H1 (cell line): ENCODE measurements around the gene SNED1. TPM values are rescaled to one million over a fixed set of nuclear protein-coding genes. Genes with fewer than 3 reads are reported as not detected.

Experiments used
- CTCF ChIA-PET: fragments of 300-600 bp; sonication (Branson Sonifier 250); formaldehyde crosslinking; loops from one replicate; lab custom pipeline; 2021; ENCODE audit not compliant: partially characterized antibody; lab: Charles Lee
- POLR2A ChIA-PET: fragments of 300-600 bp; sonication (Branson Sonifier 250); formaldehyde crosslinking; loops from one replicate; lab custom pipeline; 2021; ENCODE audit warnings: inconsistent platforms; ENCODE audit not compliant: partially characterized antibody; lab: Charles Lee
- DNase-seq, 2 experiments: peaks; one replicate each; pipeline versions ENCODE4 v3.0.0 to v3.0.0-alpha.2; 2010 to 2022; ENCODE audit warnings: low spot score in 2 of 2, low read depth in 1 of 2, mixed read lengths in 1 of 2
- FAIRE-seq: peaks from 2 replicates; lab custom pipeline; 2011; peaks lifted over from hg19 to GRCh38; lab: Jason Lieb, UNC
- H2AFZ ChIP-seq: 2 replicates; pipeline ENCODE4 v1.8.1; 2012; ENCODE audit warnings: low read length, inconsistent platforms
- H2AK5ac ChIP-seq: 2 replicates; pipeline ENCODE4 v1.6.1; 2013; ENCODE audit warnings: low read depth, low read length
- H2BK120ac ChIP-seq: replicated peaks from 2 replicates; pipeline ENCODE3; 2013; ENCODE audit warnings: low read depth, low read length, inconsistent platforms
- H2BK12ac ChIP-seq: 2 replicates; pipeline ENCODE4 v1.6.1; 2013; ENCODE audit warnings: low read depth, low read length
- H2BK15ac ChIP-seq: 2 replicates; pipeline ENCODE4 v1.6.1; 2013; ENCODE audit warnings: low read length
- H2BK20ac ChIP-seq: 2 replicates; pipeline ENCODE4 v1.6.1; 2013; ENCODE audit warnings: low read length
- H2BK5ac ChIP-seq: 2 replicates; pipeline ENCODE4 v1.6.1; 2013; ENCODE audit warnings: low read depth, low read length
- H3K14ac ChIP-seq: 2 replicates; pipeline ENCODE4 v1.6.1; 2013; ENCODE audit warnings: inconsistent platforms; ENCODE audit not compliant: insufficient read length
- H3K18ac ChIP-seq: 2 replicates; pipeline ENCODE4 v1.6.1; 2013; ENCODE audit warnings: low read length; ENCODE audit errors: extremely low read depth
- H3K23ac ChIP-seq: 2 replicates; pipeline ENCODE4 v1.6.1; 2013; ENCODE audit warnings: inconsistent platforms; ENCODE audit not compliant: insufficient read length
- H3K23me2 ChIP-seq: 2 replicates; pipeline ENCODE4 v1.6.1; 2013; ENCODE audit warnings: low read depth, low read length
- H3K27ac ChIP-seq: 2 replicates; pipeline ENCODE4 v1.6.1; 2011; ENCODE audit warnings: low read depth, low read length, inconsistent platforms
- H3K27me3 ChIP-seq, 4 experiments: replicated peaks in 1 of 4; 1 replicate in 1 of 4; 2 replicates in 3 of 4; pipeline versions ENCODE4 v1.6.1 to v1.8.1; 2011 to 2013; ENCODE audit warnings: low read length in 3 of 4, mild to moderate bottlenecking in 3 of 4, inconsistent platforms in 2 of 4, mixed read lengths in 2 of 4, moderate library complexity in 1 of 4; ENCODE audit not compliant: control insufficient read depth in 3 of 4, insufficient read depth in 3 of 4; ENCODE audit errors: extremely low read depth in 1 of 4
- H3K36me3 ChIP-seq, 4 experiments: 2 replicates each; pipeline versions ENCODE4 v1.6.1 to v1.8.1; 2011 to 2013; ENCODE audit warnings: mild to moderate bottlenecking in 4 of 4, low read length in 3 of 4, moderate library complexity in 2 of 4, control low read depth in 1 of 4, inconsistent platforms in 1 of 4; ENCODE audit not compliant: insufficient read depth in 4 of 4, control insufficient read depth in 2 of 4
- H3K4ac ChIP-seq: replicated peaks from 2 replicates; pipeline ENCODE3; 2013; ENCODE audit warnings: low read length, low read depth, mixed read lengths, inconsistent platforms; ENCODE audit not compliant: insufficient read length
- H3K4me1 ChIP-seq, 4 experiments: replicated peaks in 1 of 4; 1 replicate in 1 of 4; 2 replicates in 3 of 4; pipeline versions ENCODE4 v1.6.1 to v1.8.1; 2011 to 2013; ENCODE audit warnings: low read length in 3 of 4, inconsistent platforms in 2 of 4, mixed read lengths in 1 of 4; ENCODE audit not compliant: insufficient read depth in 4 of 4, control insufficient read depth in 3 of 4
- H3K4me2 ChIP-seq, 2 experiments: 2 replicates each; pipeline versions ENCODE4 v1.6.1 to v1.8.1; 2011 to 2013; ENCODE audit warnings: low read depth in 2 of 2, low read length in 2 of 2, control low read depth in 1 of 2, inconsistent platforms in 1 of 2, mild to moderate bottlenecking in 1 of 2; ENCODE audit not compliant: insufficient read depth in 1 of 2
- H3K4me3 ChIP-seq, 4 experiments: fragments of 200-600, 300-600 bp in 1 of 4; sonication (generic), shearing (Covaris generic), sonication (Bioruptor Twin) in 1 of 4; 2 replicates each; pipeline versions ENCODE4 v1.5.1 to v1.8.1; 2011 to 2016; ENCODE audit warnings: low read length in 4 of 4, low read depth in 3 of 4, control low read depth in 2 of 4, inconsistent platforms in 2 of 4, mild to moderate bottlenecking in 2 of 4, mixed read lengths in 1 of 4, moderate library complexity in 1 of 4; ENCODE audit not compliant: insufficient read depth in 2 of 4; ENCODE audit errors: extremely low read depth in 1 of 4
- H3K56ac ChIP-seq: replicated peaks from 2 replicates; pipeline ENCODE3; 2013; ENCODE audit warnings: low read depth, mild to moderate bottlenecking, mixed read lengths, low read length, inconsistent platforms; ENCODE audit not compliant: insufficient read length
- H3K79me1 ChIP-seq: 2 replicates; pipeline ENCODE4 v1.6.1; 2013; ENCODE audit warnings: low read depth, low read length, control low read depth
- H3K79me2 ChIP-seq, 2 experiments: 2 replicates each; pipeline versions ENCODE4 v1.6.1 to v1.8.1; 2012 to 2013; ENCODE audit warnings: low read length in 2 of 2, mild to moderate bottlenecking in 2 of 2, inconsistent platforms in 1 of 2; ENCODE audit not compliant: insufficient read depth in 2 of 2, control insufficient read depth in 1 of 2
- H3K9ac ChIP-seq, 4 experiments: replicated peaks in 1 of 4; 1 replicate in 1 of 4; 2 replicates in 3 of 4; pipeline versions ENCODE4 v1.6.1 to v1.8.1; 2011 to 2013; ENCODE audit warnings: low read depth in 3 of 4, low read length in 3 of 4, control low read depth in 2 of 4, mild to moderate bottlenecking in 2 of 4, moderate library complexity in 2 of 4, inconsistent platforms in 1 of 4; ENCODE audit errors: extremely low read depth in 1 of 4
- H3K9me3 ChIP-seq, 2 experiments: 2 replicates each; pipeline versions ENCODE4 v1.6.1 to v1.8.1; 2012 to 2013; ENCODE audit warnings: mild to moderate bottlenecking in 2 of 2, moderate library complexity in 2 of 2, control low read depth in 1 of 2, inconsistent platforms in 1 of 2, low read depth in 1 of 2, low read length in 1 of 2, mixed read lengths in 1 of 2; ENCODE audit not compliant: insufficient read depth in 2 of 2
- H4K20me1 ChIP-seq, 2 experiments: replicated peaks in 1 of 2; 2 replicates each; pipeline versions ENCODE3 to v1.8.1; 2011 to 2013; ENCODE audit warnings: inconsistent platforms in 2 of 2, low read length in 2 of 2, mild to moderate bottlenecking in 1 of 2; ENCODE audit not compliant: insufficient read depth in 2 of 2, control insufficient read depth in 1 of 2
- H4K5ac ChIP-seq: 2 replicates; pipeline ENCODE4 v1.6.1; 2013; ENCODE audit warnings: low read length, low read depth, mixed read lengths, inconsistent platforms; ENCODE audit not compliant: insufficient read length
- H4K8ac ChIP-seq: 2 replicates; pipeline ENCODE4 v1.8.0; 2013; ENCODE audit warnings: mild to moderate bottlenecking, moderate library complexity, low read length, inconsistent platforms; ENCODE audit not compliant: insufficient read depth; ENCODE audit errors: extremely low read depth
- H4K91ac ChIP-seq: replicated peaks from 2 replicates; pipeline ENCODE3; 2013; ENCODE audit warnings: low read length, mixed read lengths, inconsistent platforms; ENCODE audit not compliant: insufficient read length
- ATF2 ChIP-seq: IDR thresholded peaks from 2 replicates; pipeline ENCODE4 v1.6.1; 2012; ENCODE audit warnings: low read length, inconsistent platforms
- EGR1 ChIP-seq: IDR thresholded peaks from 2 replicates; pipeline ENCODE4 v1.6.1; 2011; ENCODE audit warnings: low read depth, low read length, borderline replicate concordance
- KDM1A ChIP-seq: fragments of 200-600, 300-600 bp; sonication (generic); IDR thresholded peaks from 2 replicates; pipeline ENCODE4 v1.7.1; 2016; ENCODE audit warnings: mild to moderate bottlenecking, low read length, borderline replicate concordance
- MAX ChIP-seq: IDR thresholded peaks from 2 replicates; pipeline ENCODE4 v1.6.1; 2012; ENCODE audit warnings: inconsistent platforms
- PHF8 ChIP-seq: fragments of 200-600 bp; sonication (generic); conservative IDR thresholded peaks from 2 replicates; pipeline ENCODE4 v1.7.1; 2012; ENCODE audit warnings: low read depth, mild to moderate bottlenecking, inconsistent platforms, low read length, moderate library complexity
- POU5F1 ChIP-seq: IDR thresholded peaks from 2 replicates; pipeline ENCODE4 v1.6.1; 2011; ENCODE audit warnings: low read depth, mild to moderate bottlenecking, low read length, moderate library complexity
- SIRT6 ChIP-seq: IDR thresholded peaks from one replicate; pipeline ENCODE4 v1.7.1; 2012; ENCODE audit warnings: low read length, inconsistent platforms
- SP4 ChIP-seq: IDR thresholded peaks from 2 replicates; pipeline ENCODE4 v1.6.1; 2012; ENCODE audit warnings: low read length, inconsistent platforms
- SUZ12 ChIP-seq: fragments of 200-600 bp; sonication (generic); IDR thresholded peaks from 2 replicates; pipeline ENCODE4 v1.6.1; 2012; ENCODE audit warnings: mild to moderate bottlenecking, inconsistent platforms, low read length, moderate library complexity, mixed read lengths
- TAF7 ChIP-seq: optimal IDR thresholded peaks from 2 replicates; pipeline ENCODE3; 2011; ENCODE audit warnings: low read depth, mild to moderate bottlenecking, inconsistent platforms, low read length, moderate library complexity, borderline replicate concordance
- TBP ChIP-seq: IDR thresholded peaks from 2 replicates; pipeline ENCODE4 v1.6.1; 2011; ENCODE audit warnings: low read depth, low read length, improper control_type of control experiment
- TCF12 ChIP-seq: IDR thresholded peaks from 2 replicates; pipeline ENCODE4 v1.6.1; 2011; ENCODE audit warnings: low read depth, mild to moderate bottlenecking, low read length
- ZNF274 ChIP-seq: IDR thresholded peaks from 2 replicates; pipeline ENCODE4 v1.7.0; 2012; ENCODE audit warnings: low read length, borderline replicate concordance; ENCODE audit errors: extremely low read depth
- WGBS, 2 experiments: shearing (Covaris generic) in 1 of 2; methylation state at CpG; one replicate each; pipeline versions ENCODE4 v1.1.6 to v1.1.7; 2013 to 2015; ENCODE audit warnings: low lambda C conversion rate in 2 of 2, mixed read lengths in 2 of 2, inconsistent platforms in 1 of 2, low coverage in 1 of 2, missing lambda C conversion rate in 1 of 2; ENCODE audit not compliant: insufficient replicate concordance in 2 of 2, insufficient coverage in 1 of 2, insufficient read length in 1 of 2; ENCODE audit errors: extremely low coverage in 1 of 2, missing lambda C conversion rate in 1 of 2; 5-methylcytosine and 5-hydroxymethylcytosine counted together
- polyA plus RNA-seq, 7 experiments: library from polyadenylated mRNA; depleted of rRNA in 3 of 7; stranded (reverse) in 5 of 7; unstranded in 2 of 7; fragments of >200 nt in 5 of 7; fragments of 200-250 nt in 2 of 7; gene quantifications; 1 replicate in 5 of 7; 2 replicates in 1 of 7; 4 replicates in 1 of 7; pipeline versions ENCODE4 v1.2.1 to v1.2.3, GENCODE V29; 2011 to 2013; ENCODE audit warnings: missing spikeins in 2 of 7, mixed read lengths in 2 of 7
- total RNA-seq: library from RNA; stranded (reverse); fragmentation: NEBNext Ultra II Directional; extraction: Animal tissue kit (Norgen Biotek cat#: 25700); gene quantifications from 2 replicates; pipeline ENCODE4 v1.2.1, GENCODE V29; 2021

The SNED1 gene
- total and polyA plus RNA-seq, 2 of the 8 experiments (the other 6 are each of a cell fraction or from before 2014, with no cell fraction given): 1.9 TPM

GRCh38 chr2:241130316-241130715, 131.9 kb downstream of the SNED1 start:
- Histone ChIP-seq H2AK5ac (no peak overlapping the region), H4K8ac (no peak overlapping the region), H3K9ac (no peak overlapping the region), H3K9me3 (no peaks in the 10 kb centered on the region), H3K4me1 (no peaks in the 10 kb centered on the region), H2BK120ac (no peak overlapping the region), H3K23me2 (no peaks in the 10 kb centered on the region), H3K56ac (no peak overlapping the region), H3K27me3 (no peaks in the 10 kb centered on the region), H2BK12ac (no peak overlapping the region), H2BK15ac (no peak overlapping the region), H3K4me3 (no peak overlapping the region), H3K18ac (no peak overlapping the region), H3K23ac (no peak overlapping the region), H3K4me2 (no peak overlapping the region), H3K79me1 (no peaks in the 10 kb centered on the region; the same call in 1 of the 2 replicates), H4K20me1 (peaks cover 0 to 3% of the 10 kb centered on the region in 2 experiments), H4K91ac (no peak overlapping the region), H2BK5ac (no peak overlapping the region), H2BK20ac (no peak overlapping the region), H3K27ac (no peak overlapping the region), H3K79me2 (no peaks in the 10 kb centered on the region), H3K36me3 (peaks cover 6 to 16% (median 15%) of the 10 kb centered on the region in 4 experiments; a peak in 6 of 8 replicates), H2AFZ (no peak overlapping the region), H3K14ac (no peak overlapping the region), H3K4ac (no peak overlapping the region), H4K5ac (no peak overlapping the region)
- DNase-seq: no peak
- WGBS, 2 experiments: 93% methylated on average over 16 of the region's 16 CpGs; no CpG with 5 or more reads in 1 of the 2 experiments
- ChIA-PET POLR2A (no interaction called here), CTCF (interaction anchor here (1.2 kb wide), 1 partner anchor 52 kb away, joined by 4 read pairs; no protein-coding TSS in a partner anchor)
- FAIRE-seq: no peak
- no peak for TF ChIP-seq TBP
- TF ChIP-seq SP4: no peak
- TF ChIP-seq MAX: no peak
- TF ChIP-seq ATF2: no peak
- no peak for TF ChIP-seq PHF8
- no peak for TF ChIP-seq POU5F1
- no peak for TF ChIP-seq KDM1A
- no peak for TF ChIP-seq TAF7
- TF ChIP-seq TCF12: no peak
- TF ChIP-seq ZNF274: no peak
- TF ChIP-seq SUZ12: no peak
- no peak for TF ChIP-seq SIRT6
- no peak for TF ChIP-seq EGR1
